SH-SY5Y (cell line): ENCODE measurements around the gene KLC3.

Experiments
- GATA2 ChIP-seq: IDR thresholded peaks from 2 replicates; pipeline ENCODE4 v1.6.1; 2011; ENCODE audit warnings: mild to moderate bottlenecking, low read depth, low read length
- GATA3 ChIP-seq: IDR thresholded peaks from 2 replicates; pipeline ENCODE4 v1.6.1; 2011; ENCODE audit warnings: low read depth, mild to moderate bottlenecking, low read length, moderate library complexity

GRCh38 chr19:45304141-45304926 is 36.2 kb upstream of the KLC3 start:
- TF ChIP-seq GATA3, result no peak
- TF ChIP-seq GATA2, result no peak
